Neural progenitor cell (in vitro differentiated cells): ENCODE measurements around the gene TDG.

Experiments
- CTCF ChIP-seq: fragments of 200-600 bp; sonication (generic); IDR thresholded peaks from 2 replicates; pipeline ENCODE4 v1.5.1; 2017; ENCODE audit warnings: antibody characterized with exemption, mild to moderate bottlenecking
- EZH2 ChIP-seq: fragments of 200-600 bp; sonication (generic); IDR thresholded peaks from 2 replicates; pipeline ENCODE4 v1.6.1; 2017; ENCODE audit warnings: antibody characterized with exemption, mild to moderate bottlenecking, moderate library complexity
- EZH2phosphoT487 ChIP-seq: fragments of 200-600 bp; sonication (generic); IDR thresholded peaks from 2 replicates; pipeline ENCODE4 v1.6.1; 2017; ENCODE audit warnings: antibody characterized with exemption

- TF ChIP-seq CTCF (no peak), EZH2 (no peak), EZH2phosphoT487 (no peak)
Observed at GRCh38 chr12:103947871-103948555, 17.7 kb upstream of the TDG start.
